ENCODE results near the gene SPRR5.

The SPRR5 gene

DNA sequence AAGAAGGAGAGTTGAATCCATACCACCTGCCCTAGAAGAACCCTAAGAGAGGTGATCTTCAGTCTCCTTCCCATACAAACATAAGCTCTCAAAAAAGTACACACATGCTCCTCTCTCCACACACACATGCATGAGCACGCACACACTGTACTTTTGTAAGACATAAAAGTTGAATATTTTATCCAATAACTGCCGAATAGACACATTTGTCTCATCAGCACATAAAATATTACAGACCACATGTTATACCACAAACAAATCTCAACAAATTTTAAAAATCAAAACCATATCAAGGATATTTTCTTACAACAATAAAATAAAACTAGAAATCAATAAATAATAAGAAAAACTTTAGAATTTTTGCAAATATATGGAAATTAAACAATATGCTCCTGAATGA, 39.6 kb downstream of the SPRR5 start:
- no peak for DNase-seq

DNA sequence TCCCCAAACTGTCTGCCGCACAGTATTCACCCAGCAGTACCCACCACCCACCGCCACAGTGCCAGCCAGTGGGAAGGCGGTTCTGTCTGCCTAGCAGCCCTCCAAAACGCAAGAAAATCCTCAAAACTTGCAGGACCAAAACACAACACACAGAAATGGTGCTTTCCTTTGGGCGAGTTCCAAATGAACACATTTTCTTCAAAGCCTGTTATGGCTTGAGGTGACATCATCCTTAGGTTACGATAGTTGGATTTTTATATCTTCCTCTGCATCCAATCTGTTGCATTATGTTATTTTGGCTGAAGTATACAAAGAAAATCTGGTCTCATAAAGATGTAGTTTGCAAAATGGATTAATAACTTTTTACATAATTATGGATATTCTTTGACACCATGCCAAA, 46.2 kb downstream of the SPRR5 start:
- no peak for DNase-seq

DNA sequence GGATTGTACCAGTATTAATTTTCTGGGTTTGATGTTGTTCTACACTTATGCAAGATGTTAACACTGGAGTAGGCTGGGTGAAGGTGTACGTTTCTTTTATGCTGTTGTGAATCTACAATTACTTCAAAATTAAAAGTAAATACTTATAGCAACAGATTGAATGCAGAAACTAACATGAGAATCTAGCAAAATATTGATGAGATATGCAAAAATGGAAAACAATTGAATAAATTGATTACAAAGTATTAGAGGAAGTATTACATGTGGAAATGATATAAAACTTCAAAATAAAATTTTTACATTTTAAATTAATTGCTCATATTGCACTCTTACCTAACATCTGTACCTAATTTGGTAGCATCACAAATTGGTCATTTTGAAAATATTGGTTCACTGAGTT, 48.8 kb downstream of the SPRR5 start:
- DNase-seq, result no peak

DNA sequence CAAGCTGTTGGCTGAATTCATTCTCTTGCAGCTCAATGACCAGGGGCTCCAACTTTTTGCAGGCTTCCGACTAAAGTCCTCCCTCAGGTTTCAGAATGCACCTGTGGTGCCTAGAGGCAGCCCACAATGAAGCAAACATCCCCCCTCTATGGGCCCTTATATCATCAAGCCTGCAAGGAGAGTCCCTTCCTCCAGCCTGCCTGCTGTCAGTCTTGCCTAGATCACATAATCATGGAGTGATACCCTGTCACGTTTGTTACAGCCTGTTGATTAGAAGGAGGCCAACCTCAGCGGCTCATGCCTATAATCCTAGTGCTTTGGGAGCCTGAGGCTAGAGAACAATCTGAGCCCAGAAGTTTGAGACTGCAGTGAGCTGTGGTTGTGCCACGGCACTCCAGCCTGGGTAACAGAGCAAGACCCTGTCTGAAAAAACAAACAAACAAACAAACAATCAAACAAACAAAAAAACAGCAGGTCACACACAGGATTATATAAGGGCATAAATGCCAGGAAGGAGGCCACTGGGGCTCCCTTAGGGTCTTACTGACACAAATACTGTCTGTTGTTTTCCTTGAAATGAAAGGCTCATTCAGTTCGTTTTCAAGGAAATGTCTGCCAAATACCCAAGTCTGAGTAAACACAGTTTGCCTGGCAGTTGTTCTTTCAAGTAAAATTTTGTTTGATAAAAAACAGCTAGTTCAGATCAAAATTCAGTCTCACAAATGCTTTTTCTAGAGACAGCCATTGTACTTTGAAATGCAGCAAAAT, 49.8 kb downstream of the SPRR5 start:
- DNase-seq, result peak; percentile 26

DNA sequence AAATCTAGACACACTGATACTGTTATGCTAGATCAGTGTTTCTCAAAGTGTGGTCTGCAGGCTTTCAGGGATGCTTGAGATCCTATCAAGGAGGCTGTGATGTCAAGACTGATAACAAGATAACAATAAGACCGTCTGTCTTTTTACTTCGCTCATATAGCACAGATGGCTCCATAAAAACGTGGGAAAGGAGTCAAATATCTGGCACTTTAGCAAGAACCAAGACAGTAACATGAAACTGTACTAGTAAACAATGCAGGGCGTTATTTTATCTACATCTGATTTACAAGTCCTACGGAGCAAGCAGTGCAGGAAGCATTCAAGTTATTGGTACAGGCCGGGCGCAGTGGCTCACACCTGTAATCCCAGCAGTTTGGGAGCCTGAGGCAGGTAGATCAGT, 50.9 kb downstream of the SPRR5 start:
- peak; percentile 85 for DNase-seq

DNA sequence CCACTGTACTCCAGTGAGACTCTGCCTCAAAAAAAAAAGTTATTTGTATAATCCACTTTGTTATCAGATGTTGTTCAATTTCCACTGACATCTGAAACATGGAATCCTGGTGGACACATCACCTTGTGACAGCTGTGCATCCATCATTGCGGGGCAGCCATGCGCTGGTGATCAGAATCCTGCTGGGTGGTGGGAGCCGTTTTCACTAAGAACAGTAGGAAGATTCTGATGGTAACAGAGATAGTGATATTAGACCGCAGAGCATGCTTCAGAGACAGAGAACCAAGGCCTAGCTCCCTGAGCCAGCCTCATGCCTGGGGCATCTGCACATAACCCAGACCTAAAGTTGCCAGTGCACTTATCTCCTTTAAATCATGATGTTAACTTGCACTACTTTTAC, 51.5 kb downstream of the SPRR5 start:
- DNase-seq, result no peak
